H1 (cell line): Measurements from ENCODE around the gene SETDB2. TPM values are rescaled to one million over a fixed set of nuclear protein-coding genes. Genes with fewer than 3 reads are reported as not detected.

Experiments
- EGR1 ChIP-seq: IDR thresholded peaks from 2 replicates; pipeline ENCODE4 v1.6.1; 2011; ENCODE audit warnings: low read depth, low read length, borderline replicate concordance
- KDM4A ChIP-seq: IDR thresholded peaks from one replicate; pipeline ENCODE4 v1.7.1; 2012; ENCODE audit warnings: low read depth, mild to moderate bottlenecking, moderate library complexity, low read length, inconsistent platforms; ENCODE audit not compliant: severe bottlenecking
- RAD21 ChIP-seq, 2 experiments: IDR thresholded peaks in 1 of 2; conservative IDR thresholded peaks in 1 of 2; 2 replicates each; pipeline ENCODE4 v1.6.1; 2011; ENCODE audit warnings: low read depth in 2 of 2, low read length in 2 of 2, improper control_type of control experiment in 1 of 2, inconsistent platforms in 1 of 2, mild to moderate bottlenecking in 1 of 2, moderate library complexity in 1 of 2
- RBBP5 ChIP-seq: IDR thresholded peaks from 2 replicates; pipeline ENCODE4 v1.7.1; 2012; ENCODE audit warnings: low read depth, mild to moderate bottlenecking, inconsistent platforms, low read length, moderate library complexity, borderline replicate concordance
- polyA plus RNA-seq, 7 experiments: library from polyadenylated mRNA; depleted of rRNA in 3 of 7; stranded (reverse) in 5 of 7; unstranded in 2 of 7; fragments of >200 nt in 5 of 7; fragments of 200-250 nt in 2 of 7; gene quantifications; 1 replicate in 5 of 7; 2 replicates in 1 of 7; 4 replicates in 1 of 7; pipeline versions ENCODE4 v1.2.1 to v1.2.3, GENCODE V29; 2011 to 2013; ENCODE audit warnings: missing spikeins in 2 of 7, mixed read lengths in 2 of 7
- total RNA-seq: library from RNA; stranded (reverse); fragmentation: NEBNext Ultra II Directional; extraction: Animal tissue kit (Norgen Biotek cat#: 25700); gene quantifications from 2 replicates; pipeline ENCODE4 v1.2.1, GENCODE V29; 2021

Gene SETDB2
- total and polyA plus RNA-seq, 2 of the 8 experiments (the other 6 are each of a cell fraction or from before 2014, with no cell fraction given): 1.2 to 6.1 TPM

DNA sequence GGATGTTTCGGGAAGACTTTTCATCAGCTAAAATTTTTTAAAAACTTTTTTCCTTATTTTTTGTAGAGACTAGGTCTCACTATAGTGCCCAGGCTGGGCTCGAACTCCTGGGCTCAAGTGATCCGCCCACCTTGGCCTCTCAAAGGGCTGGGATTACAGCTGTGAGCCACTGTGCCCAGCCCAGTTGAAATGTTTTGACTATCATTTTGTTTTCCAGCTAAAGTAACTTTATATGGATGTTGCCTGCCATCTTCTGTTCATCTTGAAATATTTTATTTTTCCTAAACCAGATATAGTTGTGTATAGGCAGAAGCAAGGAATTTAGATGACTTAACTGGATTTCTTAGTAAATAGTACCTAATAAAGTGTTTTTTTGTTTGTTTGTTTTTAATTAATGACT is 7.2 kb upstream of the SETDB2 start (continued):
- TF ChIP-seq KDM4A: no peak
- no peak; a peak in 1 of 4 replicates for TF ChIP-seq RAD21 (IDR thresholded peaks at IDR 0.05 in 1 of 2, conservative IDR thresholded peaks at IDR 0.05 in 1 of 2; ENCODE audit: low read depth in 2 of 2, low read length in 2 of 2)
- TF ChIP-seq RBBP5: no peak
- no peak for TF ChIP-seq EGR1
